ENCODE data around the gene COL3A1.

Gene COL3A1

GRCh38 chr2:188974164-188974563, at the start of gene COL3A1:
COL3A1 (plus strand) TSS chr2:188974373; CDS start chr2:188974490, 117 bp downstream.
- DNase-seq: no peak

- no peak for DNase-seq
Observed at GRCh38 chr2:188928643-188929042, 45.5 kb upstream of the COL3A1 start.

- no peak for DNase-seq
Observed at GRCh38 chr2:188931361-188931760, 42.8 kb upstream of the COL3A1 start.

- no peak for DNase-seq
Observed at GRCh38 chr2:188937228-188938220, 36.6 kb upstream of the COL3A1 start.

GRCh38 chr2:188940171-188940570, 34.0 kb upstream of the COL3A1 start:
- no peak for DNase-seq

GRCh38 chr2:188944442-188944841, 29.7 kb upstream of the COL3A1 start:
- DNase-seq: no peak

GRCh38 chr2:188949046-188949818, 24.9 kb upstream of the COL3A1 start:
- no peak for DNase-seq

GRCh38 chr2:188952901-188953300, 21.3 kb upstream of the COL3A1 start:
- no peak for DNase-seq

GRCh38 chr2:188956290-188956689, 17.9 kb upstream of the COL3A1 start:
- no peak for DNase-seq

- no peak for DNase-seq
Observed at GRCh38 chr2:188956961-188957360, 17.2 kb upstream of the COL3A1 start.

GRCh38 chr2:188957646-188958045, 16.5 kb upstream of the COL3A1 start:
- DNase-seq: no peak

- DNase-seq: no peak
Observed at GRCh38 chr2:188963741-188964140, 10.4 kb upstream of the COL3A1 start.

GRCh38 chr2:188964976-188965546, 9.1 kb upstream of the COL3A1 start:
- DNase-seq: no peak

GRCh38 chr2:188965563-188965962, 8.6 kb upstream of the COL3A1 start:
- no peak for DNase-seq

- DNase-seq: no peak
Observed at GRCh38 chr2:188966079-188966571, 8.0 kb upstream of the COL3A1 start.

- no peak for DNase-seq
Observed at GRCh38 chr2:188966728-188967440, 7.3 kb upstream of the COL3A1 start.

- no peak for DNase-seq
Observed at GRCh38 chr2:188969236-188969635, 4.9 kb upstream of the COL3A1 start.

- no peak for DNase-seq
Observed at GRCh38 chr2:188969651-188970050, 4.5 kb upstream of the COL3A1 start.

GRCh38 chr2:188970211-188970610, 4.0 kb upstream of the COL3A1 start:
- no peak for DNase-seq

GRCh38 chr2:188971432-188971861, 2.7 kb upstream of the COL3A1 start:
- no peak for DNase-seq

- DNase-seq: no peak
Observed at GRCh38 chr2:188973641-188974040, 532 bp upstream of the COL3A1 start.

Measured in hypothalamus (tissue), 51 donors.